CD4-positive, alpha-beta memory T cell (primary cell): ENCODE measurements around the gene DOCK3. TPM values are rescaled to one million over a fixed set of nuclear protein-coding genes. Genes with fewer than 3 reads are reported as not detected.
"Not testable (repeated sequence)": the region's sequence is repeated elsewhere in the genome, so short reads cannot be mapped to it uniquely, and the experiment has no call there.

Experiments
- CTCF ChIA-PET: fragments of 350-600 bp; sonication (Branson Sonifier 250); formaldehyde crosslinking; loops from one replicate; lab custom pipeline; 2021; ENCODE audit warnings: inconsistent platforms; ENCODE audit not compliant: partially characterized antibody; lab: Charles Lee
- POLR2A ChIA-PET: fragments of 350-600 bp; sonication (Branson Sonifier 250); formaldehyde crosslinking; loops from one replicate; lab custom pipeline; 2021; ENCODE audit not compliant: partially characterized antibody; lab: Charles Lee
- DNase-seq, 5 donors: peaks; one replicate each; pipeline versions ENCODE4 v3.0.0 to v3.0.0-alpha.2; 2020 to 2022; ENCODE audit warnings: mixed read lengths in 1 of 5
- H3K27ac ChIP-seq: one replicate; pipeline ENCODE4 v1.7.0; 2013; ENCODE audit warnings: low read depth, low read length
- H3K27me3 ChIP-seq: 2 replicates; pipeline ENCODE4 v1.7.0; 2013; ENCODE audit warnings: mild to moderate bottlenecking, low read length, moderate library complexity; ENCODE audit not compliant: insufficient read depth
- H3K36me3 ChIP-seq: 2 replicates; pipeline ENCODE4 v1.7.0; 2013; ENCODE audit warnings: mild to moderate bottlenecking, low read length, moderate library complexity; ENCODE audit not compliant: insufficient read depth
- H3K4me1 ChIP-seq: 2 replicates; pipeline ENCODE4 v1.7.0; 2013; ENCODE audit warnings: mild to moderate bottlenecking, low read length, moderate library complexity; ENCODE audit not compliant: insufficient read depth
- H3K4me3 ChIP-seq, 2 donors: one replicate each; pipeline ENCODE4 v1.7.0; 2013; ENCODE audit warnings: low read length in 2 of 2, mild to moderate bottlenecking in 1 of 2
- H3K9me3 ChIP-seq, 2 donors: one replicate each; pipeline ENCODE4 v1.7.0; 2013; ENCODE audit warnings: low read length in 2 of 2, control low read depth in 1 of 2; ENCODE audit not compliant: control insufficient read depth in 1 of 2
- H3K27ac Mint-ChIP-seq, 7 donors: one replicate each; pipeline ENCODE4 v1.8.0; 2020 to 2021; ENCODE audit warnings: mixed read lengths in 7 of 7, mild to moderate bottlenecking in 6 of 7, inconsistent platforms in 3 of 7, moderate library complexity in 3 of 7
- H3K27me3 Mint-ChIP-seq, 2 donors: one replicate each; pipeline ENCODE4 v1.8.0; 2020 to 2021; ENCODE audit warnings: mixed read lengths in 2 of 2
- H3K36me3 Mint-ChIP-seq, 2 donors: one replicate each; pipeline ENCODE4 v1.8.0; 2020 to 2021; ENCODE audit warnings: mixed read lengths in 2 of 2, inconsistent platforms in 1 of 2, mild to moderate bottlenecking in 1 of 2
- H3K4me1 Mint-ChIP-seq, 4 donors: one replicate each; pipeline ENCODE4 v1.8.0; 2020 to 2021; ENCODE audit warnings: mixed read lengths in 4 of 4, mild to moderate bottlenecking in 1 of 4
- H3K4me3 Mint-ChIP-seq, 8 donors: one replicate each; pipeline ENCODE4 v1.8.0; 2020 to 2021; ENCODE audit warnings: mixed read lengths in 8 of 8, mild to moderate bottlenecking in 7 of 8, moderate library complexity in 6 of 8, inconsistent platforms in 3 of 8
- H3K9me3 Mint-ChIP-seq, 8 donors: one replicate each; pipeline ENCODE4 v1.8.0; 2020 to 2021; ENCODE audit warnings: mixed read lengths in 8 of 8, mild to moderate bottlenecking in 5 of 8, inconsistent platforms in 3 of 8, moderate library complexity in 1 of 8
- intact Hi-C: fragments of 100-400 bp; cut with micrococcal nuclease; formaldehyde crosslinking; loops from one replicate; pipeline ENCODE4 v1.15.1; 2023
- polyA plus RNA-seq, 2 donors: library from polyadenylated mRNA; unstranded; fragments of 300-500 nt; fragmentation: Illumina TruSeq; gene quantifications; one replicate each; pipeline ENCODE4 v1.2.3, GENCODE V29; 2021
- total RNA-seq, 2 experiments: library from RNA; stranded (reverse); gene quantifications; one replicate each; pipeline ENCODE4 v1.2.3, GENCODE V29; 2021

DOCK3 gene
- total and polyA plus RNA-seq, 4 experiments from 2014 or later, result 0.04 to 2.6 (median 1.3) TPM

- no peak overlapping the region for H3K27ac ChIP-seq
- H3K36me3 ChIP-seq, result no peaks in the 10 kb centered on the region
- Mint-ChIP-seq H3K27ac (no peak overlapping the region), H3K36me3 (peaks cover 6 to 8% of the 10 kb centered on the region in 2 donors), H3K27me3 (peaks cover 9 to 12% of the 10 kb centered on the region in 2 donors), H3K4me3 (no peak overlapping the region), H3K9me3 (peaks cover 0 to 15% (median 8%) of the 10 kb centered on the region in 8 donors), H3K4me1 (no peaks in the 10 kb centered on the region)
- no peaks in the 10 kb centered on the region for H3K4me1 ChIP-seq
- H3K4me3 ChIP-seq, result no peak overlapping the region
- ChIA-PET CTCF (no interaction called here), POLR2A (no interaction called here)
- no peaks in the 10 kb centered on the region for H3K9me3 ChIP-seq
- H3K27me3 ChIP-seq, result no peaks in the 10 kb centered on the region
- intact Hi-C loops, result no loop called here
- DNase-seq, result no peak
Observed at GRCh38 chr3:50923955-50924354, 249.2 kb downstream of the DOCK3 start.

GRCh38 chr3:50924638-50925037, 249.9 kb downstream of the DOCK3 start:
- Histone ChIP-seq H3K27me3 (no peaks in the 10 kb centered on the region), H3K4me3 (no peak overlapping the region), H3K27ac (no peak overlapping the region), H3K4me1 (no peaks in the 10 kb centered on the region), H3K9me3 (no peaks in the 10 kb centered on the region), H3K36me3 (no peaks in the 10 kb centered on the region)
- no peaks in the 10 kb centered on the region for H3K4me1 Mint-ChIP-seq
- peaks cover 0 to 9% (median 5%) of the 10 kb centered on the region in 8 donors for H3K9me3 Mint-ChIP-seq
- intact Hi-C loops, result no loop called here
- no peak overlapping the region for H3K4me3 Mint-ChIP-seq
- DNase-seq, result no peak
- peaks cover 9 to 18% of the 10 kb centered on the region in 2 donors for H3K27me3 Mint-ChIP-seq
- CTCF ChIA-PET, result no interaction called here
- POLR2A ChIA-PET, result no interaction called here
- peaks cover 6 to 8% of the 10 kb centered on the region in 2 donors for H3K36me3 Mint-ChIP-seq
- H3K27ac Mint-ChIP-seq, result no peak overlapping the region

GRCh38 chr3:50926868-50927267, 252.1 kb downstream of the DOCK3 start:
- Mint-ChIP-seq H3K4me3 (no peak overlapping the region), H3K27ac (no peak overlapping the region), H3K9me3 (peaks cover 0 to 7% (median 1%) of the 10 kb centered on the region in 8 donors), H3K4me1 (no peaks in the 10 kb centered on the region), H3K27me3 (peaks cover 13 to 16% of the 10 kb centered on the region in 2 donors), H3K36me3 (peaks cover 6 to 8% of the 10 kb centered on the region in 2 donors)
- Histone ChIP-seq H3K4me1 (no peaks in the 10 kb centered on the region), H3K36me3 (no peaks in the 10 kb centered on the region), H3K27ac (no peak overlapping the region), H3K27me3 (no peaks in the 10 kb centered on the region), H3K4me3 (no peak overlapping the region), H3K9me3 (no peaks in the 10 kb centered on the region)
- intact Hi-C loops, result no loop called here
- ChIA-PET CTCF (no interaction called here), POLR2A (no interaction called here)
- DNase-seq, result no peak

- H3K36me3 Mint-ChIP-seq, result peaks cover 2 to 3% of the 10 kb centered on the region in 2 donors
- Histone ChIP-seq H3K4me1 (no peaks in the 10 kb centered on the region), H3K36me3 (no peaks in the 10 kb centered on the region), H3K27ac (no peak overlapping the region), H3K9me3 (no peaks in the 10 kb centered on the region), H3K27me3 (no peaks in the 10 kb centered on the region), H3K4me3 (no peak overlapping the region)
- intact Hi-C loops, result no loop called here
- no peaks in the 10 kb centered on the region for H3K4me1 Mint-ChIP-seq
- no peak overlapping the region for H3K27ac Mint-ChIP-seq
- ChIA-PET CTCF (no interaction called here), POLR2A (no interaction called here)
- DNase-seq, result no peak
- H3K27me3 Mint-ChIP-seq, result peaks cover 10 to 15% of the 10 kb centered on the region in 2 donors
- no peak overlapping the region for H3K4me3 Mint-ChIP-seq
- peaks cover 2 to 17% (median 5%) of the 10 kb centered on the region in 8 donors for H3K9me3 Mint-ChIP-seq
Observed at GRCh38 chr3:50930371-50931208, 255.9 kb downstream of the DOCK3 start.

- Mint-ChIP-seq H3K27me3 (peaks cover 10 to 18% of the 10 kb centered on the region in 2 donors), H3K9me3 (peaks cover 4 to 21% (median 8%) of the 10 kb centered on the region in 8 donors)
- POLR2A ChIA-PET, H3K4me1 ChIP-seq, H3K27me3 ChIP-seq, DNase-seq, CTCF ChIA-PET, H3K27ac Mint-ChIP-seq, H3K36me3 Mint-ChIP-seq, H3K4me1 Mint-ChIP-seq, H3K4me3 Mint-ChIP-seq, H3K9me3 ChIP-seq, H3K27ac ChIP-seq, H3K4me3 ChIP-seq, H3K36me3 ChIP-seq, intact Hi-C loops: not testable (repeated sequence)
Observed at GRCh38 chr3:50932918-50933317, 258.2 kb downstream of the DOCK3 start.

- intact Hi-C loops, result no loop called here
- CTCF ChIA-PET, result interaction anchor here (1.3 kb wide), 1 partner anchor 35 kb away, joined by 3 read pairs; no protein-coding TSS in a partner anchor
Observed at GRCh38 chr3:50936389-50936788, 261.7 kb downstream of the DOCK3 start.

GRCh38 chr3:50947419-50947818, 272.7 kb downstream of the DOCK3 start:
- H3K4me3 Mint-ChIP-seq, result no peak overlapping the region
- POLR2A ChIA-PET, result no interaction called here
- intact Hi-C loops, result no loop called here

More at GRCh38 chr3:50936389-50936788, 261.7 kb downstream of the DOCK3 start:
- H3K9me3 Mint-ChIP-seq, result peaks cover 4 to 21% (median 8%) of the 10 kb centered on the region in 8 donors
- no peaks in the 10 kb centered on the region for H3K4me1 Mint-ChIP-seq
- H3K4me3 Mint-ChIP-seq, result no peak overlapping the region
- POLR2A ChIA-PET, result no interaction called here
- no peak overlapping the region for H3K27ac Mint-ChIP-seq
- no peak for DNase-seq
- no peaks in the 10 kb centered on the region for H3K4me1 ChIP-seq
- H3K36me3 Mint-ChIP-seq, result peaks cover 5 to 6% of the 10 kb centered on the region in 2 donors
- no peaks in the 10 kb centered on the region for H3K27me3 ChIP-seq
- H3K27me3 Mint-ChIP-seq, result peaks cover 6 to 10% of the 10 kb centered on the region in 2 donors
- H3K27ac ChIP-seq, result no peak overlapping the region
- no peaks in the 10 kb centered on the region for H3K36me3 ChIP-seq
- no peaks in the 10 kb centered on the region for H3K9me3 ChIP-seq
- H3K4me3 ChIP-seq, result no peak overlapping the region

More at GRCh38 chr3:50947419-50947818, 272.7 kb downstream of the DOCK3 start:
- CTCF ChIA-PET, result no interaction called here
- H3K36me3 Mint-ChIP-seq, result no peaks in the 10 kb centered on the region
- peaks cover 0 to 4% of the 10 kb centered on the region in 2 donors for H3K27me3 Mint-ChIP-seq
- H3K27ac Mint-ChIP-seq, result no peak overlapping the region
- H3K4me1 ChIP-seq, result peaks cover 8% of the 10 kb centered on the region
- no peaks in the 10 kb centered on the region for H3K9me3 Mint-ChIP-seq
- no peak overlapping the region for H3K27ac ChIP-seq
- H3K4me1 Mint-ChIP-seq, result peaks cover 11 to 14% (median 13%) of the 10 kb centered on the region in 4 donors
- H3K36me3 ChIP-seq, result no peaks in the 10 kb centered on the region
- H3K9me3 ChIP-seq, result no peaks in the 10 kb centered on the region
- no peaks in the 10 kb centered on the region for H3K27me3 ChIP-seq
- DNase-seq, result no peak
- no peak overlapping the region for H3K4me3 ChIP-seq
